NK-92 (cell line): Measurements from ENCODE around the gene ERMP1.
"Not testable (repeated sequence)": the region's sequence is repeated elsewhere in the genome, so short reads cannot be mapped to it uniquely, and the experiment has no call there.

Experiments used
- DNase-seq: peaks from one replicate; lab custom pipeline; 2025; ENCODE audit not compliant: unreplicated experiment; lab: John Stamatoyannopoulos, UW

The ERMP1 gene

GRCh38 chr9:5819174-5819573 lies 13.7 kb downstream of the ERMP1 start:
- no peak for DNase-seq

GRCh38 chr9:5818424-5819142 lies 14.3 kb downstream of the ERMP1 start:
- no peak for DNase-seq

- no peak for DNase-seq
Observed at GRCh38 chr9:5817862-5818261, 15.1 kb downstream of the ERMP1 start.

- DNase-seq, result no peak
Observed at GRCh38 chr9:5815461-5815860, 17.5 kb downstream of the ERMP1 start.

GRCh38 chr9:5813824-5814223 lies 19.1 kb downstream of the ERMP1 start:
- no peak for DNase-seq

GRCh38 chr9:5811751-5812150 lies 21.2 kb downstream of the ERMP1 start:
- no peak for DNase-seq

- DNase-seq, result no peak
Observed at GRCh38 chr9:5805478-5805877, 27.4 kb downstream of the ERMP1 start.

GRCh38 chr9:5801739-5802113 lies 31.2 kb downstream of the ERMP1 start:
- no peak for DNase-seq

GRCh38 chr9:5800969-5801738 lies 31.8 kb downstream of the ERMP1 start:
- no peak for DNase-seq

GRCh38 chr9:5800378-5800777 lies 32.5 kb downstream of the ERMP1 start:
- DNase-seq, result not testable (repeated sequence)

GRCh38 chr9:5799314-5799713 lies 33.6 kb downstream of the ERMP1 start:
- DNase-seq, result no peak

GRCh38 chr9:5798581-5798980 lies 34.3 kb downstream of the ERMP1 start:
- DNase-seq, result no peak

GRCh38 chr9:5796298-5796697 lies 36.6 kb downstream of the ERMP1 start:
- DNase-seq, result no peak

GRCh38 chr9:5793812-5794211 lies 39.1 kb downstream of the ERMP1 start:
- no peak for DNase-seq

- no peak for DNase-seq
Observed at GRCh38 chr9:5791870-5792269, 41.0 kb downstream of the ERMP1 start.

- DNase-seq, result no peak
Observed at GRCh38 chr9:5790923-5791322, 42.0 kb downstream of the ERMP1 start.

- no peak for DNase-seq
Observed at GRCh38 chr9:5789489-5789888, 43.4 kb downstream of the ERMP1 start.

GRCh38 chr9:5787759-5788302 lies 45.1 kb downstream of the ERMP1 start:
- DNase-seq, result no peak

GRCh38 chr9:5787220-5787619 lies 45.7 kb downstream of the ERMP1 start:
- no peak for DNase-seq

- no peak for DNase-seq
Observed at GRCh38 chr9:5786370-5787127, 46.4 kb downstream of the ERMP1 start.

- no peak for DNase-seq
Observed at GRCh38 chr9:5784526-5785315, 48.2 kb downstream of the ERMP1 start.
